Measurements from ENCODE around the gene MAP2K5. TPM values are rescaled to one million over a fixed set of nuclear protein-coding genes. Genes with fewer than 3 reads are reported as not detected.

The MAP2K5 gene
- total RNA-seq, 1 donor from 2014 or later, result 11.6 TPM

DNA sequence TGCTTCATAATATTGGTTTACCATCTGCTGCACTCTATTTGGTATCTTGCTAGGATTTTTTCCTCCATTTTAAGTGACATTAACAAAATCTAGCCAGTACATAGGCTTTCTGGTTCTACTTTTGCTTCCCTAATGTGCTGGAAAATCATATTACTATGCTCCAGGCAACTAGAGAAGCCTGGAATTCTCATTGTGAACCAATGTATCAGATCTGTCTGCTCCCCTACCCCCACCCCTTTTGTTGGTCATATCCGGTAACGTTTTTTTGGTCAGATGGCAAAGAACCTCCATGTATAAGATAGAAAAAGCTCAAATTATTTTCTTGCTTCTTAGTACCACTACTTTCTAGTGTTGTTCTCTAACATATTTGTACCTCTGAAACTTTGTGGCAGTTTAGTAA, 17.1 kb downstream of the MAP2K5 start:
- peak; percentile 69 for DNase-seq

DNA sequence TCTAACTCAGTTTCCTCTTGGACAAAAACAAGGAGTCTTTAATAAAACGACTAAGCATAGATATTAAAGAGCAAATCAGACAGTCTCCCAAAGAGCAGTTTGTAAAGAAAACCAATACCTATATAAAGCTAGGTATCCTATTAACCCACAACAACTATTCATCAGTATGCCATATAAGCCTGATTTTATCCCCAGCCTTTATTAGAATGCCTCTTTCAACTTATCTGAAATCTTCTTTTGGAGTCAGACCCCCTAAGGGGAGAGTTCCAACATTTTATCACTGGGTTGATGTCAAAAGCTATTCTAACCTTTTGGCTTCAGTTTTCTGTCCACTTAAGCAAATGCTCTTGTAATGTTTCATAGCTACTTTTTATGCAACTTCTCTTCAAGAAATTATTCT, 17.8 kb downstream of the MAP2K5 start:
- DNase-seq, result no peak

DNA sequence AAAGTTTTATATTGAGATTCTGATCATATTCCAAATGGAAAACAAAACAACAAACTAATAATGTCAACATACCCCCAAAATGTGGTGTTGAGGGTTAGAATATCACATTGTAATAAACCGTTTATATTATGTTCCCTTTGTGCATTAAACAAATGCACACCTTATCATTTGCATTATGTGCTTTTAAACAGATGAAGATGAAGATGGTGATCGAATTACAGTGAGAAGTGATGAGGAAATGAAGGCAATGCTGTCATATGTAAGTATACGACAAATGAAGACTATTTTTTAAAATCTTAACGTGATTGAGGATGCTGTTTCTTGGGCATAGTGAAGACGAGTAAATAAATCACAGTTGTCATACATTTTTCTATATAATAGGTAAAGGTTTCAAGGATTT, 20.6 kb downstream of the MAP2K5 start:
- no peak for DNase-seq

DNA sequence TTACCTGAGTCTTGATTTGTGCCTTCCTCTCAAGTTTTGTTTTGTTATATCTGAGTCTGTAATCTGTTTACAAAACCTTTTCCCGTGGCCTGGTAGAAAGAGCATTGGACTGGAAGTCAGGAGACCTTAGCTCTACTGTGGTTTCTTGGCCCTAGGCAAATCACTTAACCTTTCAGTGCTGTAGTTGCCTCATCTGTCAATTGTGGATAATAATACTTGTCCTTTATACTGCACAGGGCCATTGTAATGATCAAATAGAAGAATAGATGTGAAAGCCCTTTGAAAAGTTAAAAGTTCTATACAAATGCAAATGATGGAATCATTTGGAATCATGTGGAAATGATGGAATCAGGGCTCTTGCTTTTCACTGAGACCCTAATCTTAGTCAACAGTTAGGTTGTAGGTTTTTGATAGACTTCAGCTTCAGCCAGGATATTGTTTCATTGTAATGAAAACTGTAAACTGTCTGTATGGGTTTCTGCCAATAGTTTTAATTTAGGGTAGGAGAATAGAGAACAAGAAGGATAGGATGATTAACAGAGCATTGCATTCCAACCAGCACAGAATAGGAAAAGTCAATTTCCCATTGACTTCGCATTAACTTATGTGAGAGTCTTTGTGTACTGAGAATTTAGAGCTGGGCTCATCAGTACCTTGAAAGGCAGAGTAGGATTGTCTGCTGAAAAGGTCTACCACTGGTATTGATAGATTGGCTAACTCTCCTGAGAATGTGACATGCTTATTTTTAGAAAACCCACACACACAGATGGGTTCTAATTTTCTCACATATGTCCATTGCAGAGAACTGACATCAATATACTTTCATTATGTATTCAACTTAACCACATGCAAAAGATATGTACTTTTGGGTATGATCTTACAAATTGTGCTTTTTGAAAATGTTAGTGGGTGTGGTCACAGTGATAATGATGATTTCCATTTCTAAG, 21.8 kb downstream of the MAP2K5 start:
- DNase-seq, result no peak

DNA sequence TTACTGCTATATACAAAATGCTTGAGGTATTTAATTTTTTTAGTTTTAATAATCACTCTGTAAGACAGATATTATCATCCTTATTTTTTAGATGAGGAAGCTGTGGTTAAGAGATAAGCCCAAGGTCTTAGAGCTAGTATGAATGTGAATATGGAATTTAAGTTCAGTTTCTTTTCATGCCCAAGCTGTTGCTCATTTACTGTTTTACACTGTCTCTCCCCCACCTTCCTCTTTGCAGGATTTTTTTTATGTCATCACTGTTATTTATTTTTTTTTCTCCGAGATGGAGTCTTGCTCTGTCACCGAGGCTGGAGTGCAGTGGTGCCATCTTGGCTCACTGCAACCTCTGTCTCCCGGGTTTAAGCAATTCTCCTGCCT, 22.5 kb downstream of the MAP2K5 start:
- DNase-seq, result no peak

DNA sequence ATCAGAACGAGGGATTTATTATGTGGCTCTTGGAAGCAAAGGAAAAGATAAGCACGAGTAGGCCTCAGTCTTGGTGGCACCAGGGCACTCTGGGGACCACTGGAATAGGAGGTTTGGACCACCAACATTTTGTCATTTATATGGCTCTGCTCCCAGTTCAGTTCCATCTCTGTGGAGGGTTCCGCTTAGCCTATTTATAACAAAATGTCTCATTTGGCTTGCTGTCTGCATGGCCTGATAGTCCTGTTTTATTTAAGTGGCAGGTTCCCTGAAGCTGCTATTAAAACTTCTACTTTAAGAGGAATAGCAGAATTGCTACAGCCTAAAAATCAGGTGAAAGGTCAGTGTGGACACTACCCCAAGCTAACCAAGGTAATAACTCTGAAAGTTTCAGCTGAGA, 27.2 kb downstream of the MAP2K5 start:
- no peak for DNase-seq

DNA sequence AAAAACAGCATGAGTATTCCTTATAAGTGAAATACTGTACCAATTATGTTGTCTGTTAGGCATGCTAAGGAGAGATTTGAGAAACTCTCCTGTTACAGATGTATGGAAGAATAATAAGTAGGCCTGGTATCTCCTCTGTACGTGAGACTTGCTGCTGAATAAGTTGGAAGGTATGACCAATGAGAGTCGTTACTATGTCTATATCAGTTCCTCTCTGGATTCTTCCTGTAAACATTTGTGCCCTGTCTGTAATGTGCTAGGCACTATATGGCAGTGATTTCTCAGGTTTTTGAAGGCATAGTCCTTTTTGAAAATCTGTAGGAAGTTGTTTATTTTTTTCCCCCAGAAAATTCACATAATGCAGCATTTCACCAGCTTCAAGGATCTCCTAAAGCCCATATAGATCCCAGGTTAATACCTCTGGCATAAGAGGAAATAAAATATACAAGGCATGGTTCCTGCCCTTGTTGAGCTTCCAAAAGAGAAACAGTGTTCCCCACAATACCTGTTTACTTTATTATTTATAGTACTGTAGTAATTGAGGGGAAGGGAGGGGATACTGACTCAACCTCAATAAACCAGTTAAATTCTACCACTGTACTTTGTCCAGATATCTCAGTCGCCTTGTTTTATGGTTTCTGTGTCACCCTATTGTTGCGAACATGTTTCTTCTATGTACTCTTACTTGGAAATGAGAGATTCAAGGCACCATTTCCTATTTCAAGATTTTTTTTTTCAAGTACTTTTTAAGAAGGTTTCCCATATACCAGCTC, 28.6 kb downstream of the MAP2K5 start:
- no peak for DNase-seq

DNA sequence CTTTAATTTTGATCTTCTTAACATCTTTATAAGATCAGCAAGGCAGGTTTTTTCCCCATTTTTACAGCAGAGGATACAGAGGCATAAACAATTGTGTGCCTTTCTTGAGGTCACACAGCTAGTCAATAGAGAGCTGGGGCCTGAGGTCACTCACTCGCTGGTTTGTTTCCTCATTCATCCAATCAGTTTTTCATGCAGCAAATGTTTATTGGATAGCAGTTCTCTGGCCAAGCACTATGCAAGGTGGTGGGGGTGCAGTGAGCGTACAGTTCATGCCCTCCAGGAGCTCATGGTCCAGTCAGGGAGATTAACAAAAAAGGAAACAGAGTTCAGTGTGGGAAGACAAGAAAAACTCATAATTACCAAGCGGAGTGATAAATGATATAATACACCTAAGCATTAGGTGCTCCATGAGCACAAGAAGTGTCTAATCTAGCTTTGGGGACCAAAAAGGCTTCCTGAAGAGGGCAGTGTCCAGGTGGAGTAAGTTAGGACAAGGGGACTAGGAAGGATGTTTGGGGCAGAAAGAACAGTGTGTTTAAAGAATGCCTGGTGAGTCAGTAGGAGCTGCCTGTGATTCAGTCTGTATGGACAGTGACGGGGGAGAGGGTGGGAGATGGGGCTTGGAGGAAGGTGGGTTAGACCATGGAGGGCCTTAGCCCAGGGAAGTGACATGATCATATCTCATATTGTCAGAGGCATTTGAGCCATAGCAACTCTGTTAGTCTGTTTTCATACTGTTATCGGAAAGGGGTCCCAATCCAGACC, 29.3 kb downstream of the MAP2K5 start:
- DNase-seq, result no peak

DNA sequence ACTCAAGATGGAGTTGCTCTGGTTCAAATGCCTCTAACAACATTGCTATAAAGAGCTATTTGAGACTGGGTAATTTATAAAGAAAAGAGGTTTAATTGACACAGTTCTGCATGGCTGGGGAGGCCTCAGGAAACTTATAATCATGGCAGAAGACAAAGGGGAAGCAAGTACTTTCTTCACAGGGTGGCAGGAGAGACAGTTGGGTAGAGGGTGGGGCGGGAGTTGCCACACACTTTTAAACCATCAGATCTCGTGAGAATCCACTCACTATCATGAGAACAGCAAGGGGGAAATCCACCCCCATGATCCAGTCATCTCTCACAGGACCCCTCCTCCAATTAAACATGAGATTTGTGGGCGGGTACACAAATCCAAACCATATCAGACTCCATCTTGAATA, 30.7 kb downstream of the MAP2K5 start:
- no peak for DNase-seq

DNA sequence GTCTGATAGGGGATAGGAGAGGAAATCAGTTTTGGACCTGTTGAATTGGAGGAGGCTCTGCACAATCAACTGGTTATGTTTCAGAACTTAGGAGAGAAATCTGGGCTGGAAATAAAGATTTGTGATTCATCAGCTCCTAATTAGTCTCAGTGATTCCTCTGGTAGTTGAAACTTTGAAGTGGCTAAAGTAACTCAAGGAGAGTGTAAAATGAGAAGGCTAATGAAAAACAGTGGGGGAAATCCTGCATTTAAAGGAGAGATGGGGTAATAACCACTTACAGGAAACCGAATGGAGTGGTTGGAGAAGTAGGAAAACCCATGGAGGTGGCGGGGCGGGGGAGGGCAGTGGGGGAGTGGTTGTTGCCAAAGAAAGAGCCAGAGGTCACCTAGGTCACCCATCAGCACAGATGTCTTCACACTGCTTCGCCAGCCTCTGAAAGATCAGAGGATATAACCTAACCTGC, 32.6 kb downstream of the MAP2K5 start:
- DNase-seq, result no peak

DNA sequence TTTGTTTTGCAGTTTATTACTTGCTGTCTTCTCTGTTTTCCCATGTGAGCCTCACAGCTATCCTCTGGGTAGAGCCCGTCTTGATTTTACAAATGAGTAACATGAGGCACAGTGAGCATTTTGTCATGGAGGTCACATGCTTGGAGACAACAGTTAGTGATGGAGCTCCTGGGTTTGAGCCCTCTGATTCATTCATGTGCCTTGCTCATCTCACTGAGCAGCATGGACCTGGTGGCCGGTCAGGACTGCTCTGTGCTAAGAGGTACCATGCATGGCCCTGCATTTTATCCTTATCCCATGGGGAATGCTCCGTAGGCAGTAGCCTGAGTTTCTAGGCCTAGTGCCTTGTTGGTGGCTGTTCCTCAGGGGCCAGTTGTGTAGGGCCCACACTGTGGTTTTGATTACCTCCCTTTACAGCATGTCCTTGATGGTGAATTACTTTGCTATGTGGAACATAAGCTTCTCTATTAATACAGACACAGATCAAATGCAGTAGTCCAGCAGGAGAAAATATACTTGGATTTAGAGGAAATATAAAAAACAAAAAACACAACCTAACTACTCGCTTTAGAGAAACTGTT, 35.6 kb downstream of the MAP2K5 start:
- no peak for DNase-seq

DNA sequence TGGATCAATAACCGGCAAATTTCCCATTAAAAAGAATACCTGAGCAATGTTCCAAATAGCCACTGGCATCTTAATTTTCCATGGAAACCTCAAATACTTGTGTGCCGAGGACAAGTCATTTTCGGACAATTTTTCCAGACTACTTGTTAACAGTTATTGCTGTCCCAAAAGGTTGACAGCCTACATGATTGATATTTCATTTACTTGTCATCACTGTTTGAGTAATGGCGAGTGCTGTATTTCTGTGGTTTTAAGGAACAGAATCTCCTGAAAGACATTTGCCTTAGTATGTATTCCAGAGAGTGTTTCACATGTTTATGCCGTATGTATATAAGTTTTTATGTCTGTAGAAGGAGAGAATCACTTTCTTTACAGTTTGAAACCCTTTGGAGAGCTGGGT, 36.7 kb downstream of the MAP2K5 start:
- no peak for DNase-seq

DNA sequence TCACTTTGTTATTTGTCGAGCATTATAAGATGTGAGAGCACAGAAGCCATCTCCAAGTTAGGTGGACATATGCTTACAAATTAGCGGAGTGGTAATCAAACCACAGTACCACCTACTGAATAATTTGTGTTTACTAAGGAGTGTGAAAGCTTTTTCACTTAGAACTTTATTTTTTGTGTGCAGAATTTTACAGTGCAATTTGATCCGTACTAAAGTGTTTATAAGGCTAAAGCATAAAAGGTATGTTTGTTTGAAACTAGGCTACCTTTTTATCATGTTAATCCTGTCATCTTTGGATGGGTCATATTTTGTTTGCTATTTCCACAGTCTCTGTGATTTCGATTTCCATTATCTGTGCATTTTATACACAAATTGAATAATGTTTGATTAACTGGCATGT, 37.5 kb downstream of the MAP2K5 start:
- no peak for DNase-seq

DNA sequence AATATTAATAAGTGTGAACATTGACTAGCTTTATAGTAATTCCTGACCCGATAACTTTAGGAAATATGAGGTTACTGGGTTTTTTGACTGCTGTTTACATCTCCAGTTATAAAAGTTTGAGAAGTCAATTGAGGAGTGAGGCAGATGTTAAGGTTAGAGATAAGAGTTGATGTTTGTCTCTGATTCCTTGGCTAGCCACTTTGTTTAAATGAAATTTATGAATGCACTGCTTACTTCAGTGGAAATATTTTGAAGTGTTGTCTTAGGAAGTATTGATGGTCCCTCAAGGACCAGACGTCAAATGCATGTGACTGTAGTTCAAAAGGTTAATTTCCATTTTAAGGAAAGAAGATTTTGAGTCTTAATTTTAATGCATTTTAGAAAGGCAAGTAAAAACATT, 41.7 kb downstream of the MAP2K5 start:
- no peak for DNase-seq

DNA sequence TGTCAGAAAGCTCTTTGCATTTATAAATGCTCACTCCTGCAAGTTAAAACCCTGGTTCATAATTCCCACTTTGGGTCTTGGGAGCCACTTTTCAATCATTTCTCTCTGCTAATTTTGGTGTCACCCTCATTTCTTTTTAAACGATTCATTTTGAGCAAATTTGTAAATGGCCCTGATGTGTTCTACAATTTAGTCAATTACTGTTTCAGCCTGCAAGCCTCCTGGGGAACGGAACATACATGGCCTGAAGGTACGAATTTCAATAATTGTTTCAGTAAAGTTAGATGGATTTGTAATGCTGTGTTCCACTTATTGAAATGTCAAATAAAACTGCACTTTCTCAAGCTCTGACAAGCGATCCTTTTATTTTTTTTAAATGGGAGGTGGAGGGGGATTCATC, 43.2 kb downstream of the MAP2K5 start:
- DNase-seq, result no peak

DNA sequence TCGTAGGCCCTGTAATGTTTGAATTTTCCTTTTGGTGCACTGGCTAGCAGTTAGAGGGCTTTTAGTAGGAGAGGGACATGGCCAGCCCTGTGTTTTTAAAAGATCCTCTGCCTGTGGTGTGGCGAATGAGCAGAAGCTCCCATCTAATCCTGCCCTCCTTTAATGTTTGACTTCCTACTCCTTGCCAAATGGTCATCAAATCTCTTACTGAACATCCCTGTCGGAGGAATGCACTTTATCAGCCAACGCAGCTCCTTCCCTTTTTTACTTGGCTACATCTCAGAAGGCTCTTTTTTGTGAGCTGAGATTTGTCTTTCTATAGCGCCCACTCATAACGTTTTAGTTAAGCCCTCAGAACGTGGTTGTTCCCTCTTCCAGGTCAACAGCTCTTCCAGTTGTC, 44.8 kb downstream of the MAP2K5 start:
- peak; percentile 11 for DNase-seq

DNA sequence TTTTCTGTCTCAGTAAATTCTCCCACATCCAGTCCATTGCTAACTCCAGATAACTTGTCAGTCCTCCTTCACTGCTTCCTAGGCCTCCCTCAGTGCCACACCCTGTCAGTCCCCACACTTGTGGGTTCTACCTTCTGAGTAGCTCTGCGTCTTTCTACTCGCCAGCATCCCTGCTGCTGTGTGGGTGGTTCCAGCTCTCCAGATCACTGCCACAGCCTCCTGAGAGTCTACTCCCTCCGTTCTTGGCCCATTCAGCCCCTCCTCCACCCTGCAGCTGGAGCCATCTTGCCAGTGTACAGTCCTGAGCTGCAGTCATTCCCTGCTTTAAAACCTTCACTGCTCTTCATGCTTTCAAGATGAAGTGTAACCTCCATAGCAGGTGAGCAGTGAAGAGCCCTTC, 45.3 kb downstream of the MAP2K5 start:
- DNase-seq, result no peak

DNA sequence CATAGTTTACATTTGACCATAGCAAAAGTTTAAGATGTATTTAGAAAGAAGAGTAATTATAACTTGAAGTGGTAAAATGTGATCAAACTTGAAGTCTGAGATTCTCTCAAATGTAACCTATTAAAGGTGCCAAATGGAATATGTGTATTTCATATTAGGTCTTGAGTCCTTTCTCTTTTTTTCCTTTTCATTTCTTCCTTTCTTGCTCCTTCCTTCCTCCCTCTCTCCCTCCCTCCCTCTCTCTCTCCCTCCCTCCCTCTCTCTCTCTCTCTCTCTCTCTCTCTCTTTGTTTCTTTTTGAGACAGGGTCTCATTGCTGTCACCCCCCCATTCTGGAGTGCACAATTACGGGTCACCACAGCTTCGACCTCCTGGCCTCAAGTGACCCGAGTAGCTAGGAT, 47.7 kb downstream of the MAP2K5 start:
- DNase-seq, result no peak

DNA sequence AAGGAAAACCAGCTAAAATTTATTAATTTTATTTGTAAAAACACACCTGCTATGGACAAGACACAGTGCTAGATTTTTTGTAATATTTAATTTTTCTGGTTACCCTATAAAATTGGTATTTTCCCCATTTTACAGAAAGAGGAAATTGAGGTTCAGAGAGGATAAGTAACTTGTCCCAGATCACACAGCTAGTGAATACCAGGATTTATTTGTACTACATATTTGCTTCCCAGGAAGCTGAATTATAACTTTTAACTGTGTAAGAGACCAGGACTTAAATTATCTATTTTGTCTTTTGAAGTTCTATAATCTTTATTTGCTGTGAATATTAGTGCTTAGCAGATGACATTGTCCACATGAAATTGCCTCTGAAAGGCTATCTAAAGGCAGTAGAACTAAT, 49.7 kb downstream of the MAP2K5 start:
- DNase-seq, result no peak

DNA sequence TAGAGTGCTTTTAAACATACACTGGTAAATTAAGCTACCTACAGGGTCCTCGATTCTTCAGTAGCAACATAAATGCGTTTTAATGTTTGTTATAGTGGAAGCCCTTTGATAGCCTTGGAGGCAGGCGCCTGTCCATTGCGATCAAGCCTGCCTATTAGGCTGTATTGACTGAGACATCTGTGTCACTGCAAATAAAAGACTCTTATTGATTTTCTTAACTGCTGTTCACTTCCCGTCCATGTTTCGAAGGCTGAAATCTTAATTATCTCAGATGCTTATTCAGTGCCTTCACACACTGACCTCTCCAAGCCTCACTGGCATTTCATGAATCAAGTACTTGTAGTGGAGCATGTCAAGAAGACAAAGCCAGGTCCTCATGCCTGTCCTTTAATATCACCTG, 51.1 kb downstream of the MAP2K5 start:
- no peak for DNase-seq

DNA sequence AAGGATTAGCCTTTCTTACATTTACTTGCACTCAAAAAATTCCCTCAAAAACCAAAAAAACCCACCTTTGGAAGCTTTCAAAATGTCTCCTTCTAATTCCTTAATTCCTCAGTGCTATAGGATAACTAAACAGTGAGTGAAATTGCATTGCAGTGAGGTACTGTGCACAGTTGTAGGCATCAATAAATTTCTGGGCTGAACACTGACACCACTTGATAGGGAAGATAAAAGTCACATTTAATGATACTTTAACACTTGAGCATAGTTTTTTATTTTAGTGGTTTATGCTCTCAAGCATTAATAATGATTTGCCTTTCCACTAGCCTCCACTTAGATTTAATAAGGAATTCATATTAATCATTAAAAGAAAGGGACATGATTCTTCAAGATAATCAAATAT, 52.3 kb downstream of the MAP2K5 start:
- DNase-seq, result no peak

DNA sequence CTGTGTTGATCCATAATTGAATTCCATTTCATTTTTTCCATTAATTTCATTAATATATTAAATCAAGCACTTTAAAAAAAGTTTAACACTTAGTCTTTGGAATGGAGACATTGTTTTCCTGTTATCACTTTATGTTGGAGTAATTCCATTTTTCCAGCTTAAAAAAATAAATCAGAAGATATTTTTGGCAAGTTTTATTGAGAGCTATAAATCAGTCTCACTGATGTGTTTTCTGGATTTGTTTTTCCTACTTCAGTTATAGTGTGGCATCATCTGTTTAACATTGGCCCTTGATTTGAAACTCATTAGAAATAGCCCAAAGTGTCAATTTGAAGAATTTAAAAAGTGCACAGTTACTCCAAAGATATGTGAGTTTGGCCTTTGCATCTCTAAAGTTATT, 53.1 kb downstream of the MAP2K5 start:
- DNase-seq, result no peak
